BE2C (cell line): Measurements from ENCODE around the gene EPHA8.

ENCODE experiments used
- DNase-seq: peaks from one replicate; pipeline ENCODE4 v3.0.0-alpha.2; 2020
- H3K27me3 ChIP-seq: fragments of 250-450 bp; sonication (Bioruptor Pico); 2 replicates; pipeline ENCODE4 v1.5.1; 2020; ENCODE audit warnings: mild to moderate bottlenecking
- H3K36me3 ChIP-seq: fragments of 250-450 bp; sonication (Bioruptor Pico); 2 replicates; pipeline ENCODE4 v1.5.1; 2020; ENCODE audit warnings: mild to moderate bottlenecking
- H3K4me1 ChIP-seq: fragments of 250-450 bp; sonication (Bioruptor Pico); 2 replicates; pipeline ENCODE4 v1.5.1; 2020
- H3K4me3 ChIP-seq: 2 replicates; pipeline ENCODE4 v1.5.1; 2011; ENCODE audit warnings: low read depth, low read length
- H3K9me3 ChIP-seq: fragments of 250-450 bp; sonication (Bioruptor Pico); 2 replicates; pipeline ENCODE4 v1.5.1; 2020
- CTCF ChIP-seq: IDR thresholded peaks from 2 replicates; pipeline ENCODE4 v1.5.1; 2012; ENCODE audit warnings: mild to moderate bottlenecking, low read depth, low read length

Gene EPHA8

DNA sequence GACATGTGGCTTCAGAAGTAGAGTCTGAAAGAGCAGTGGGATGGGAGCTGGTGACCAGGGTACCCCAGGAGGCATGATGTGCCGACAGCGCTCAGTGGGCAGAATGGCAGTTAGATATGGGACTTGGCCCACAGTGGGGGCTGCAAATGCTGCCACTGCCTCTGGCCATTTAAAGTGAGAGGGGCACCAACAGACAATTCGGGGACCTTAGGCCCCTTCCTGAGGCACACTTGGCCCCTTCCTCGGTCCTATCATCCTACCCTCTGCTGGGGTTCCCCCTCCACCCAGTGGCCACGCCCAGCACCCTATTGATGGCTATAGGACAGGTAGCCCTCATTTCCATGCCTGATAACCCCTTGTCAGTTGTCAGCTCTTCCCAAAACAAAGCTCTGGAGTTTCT, 36.6 kb upstream of the EPHA8 start:
- TF ChIP-seq CTCF = no peak
- Histone ChIP-seq H3K9me3 (no peaks in the 10 kb centered on the region), H3K27me3 (no peaks in the 10 kb centered on the region), H3K4me1 (no peaks in the 10 kb centered on the region; the same call in 1 of the 2 replicates), H3K4me3 (no peak overlapping the region), H3K36me3 (peaks cover 9% of the 10 kb centered on the region; the same call in 1 of the 2 replicates)
- no peak for DNase-seq

GRCh38 chr1:22527122-22527521, 36.2 kb upstream of the EPHA8 start:
- Histone ChIP-seq H3K27me3 (no peaks in the 10 kb centered on the region), H3K4me1 (no peaks in the 10 kb centered on the region; the same call in 1 of the 2 replicates), H3K9me3 (no peaks in the 10 kb centered on the region), H3K4me3 (no peak overlapping the region), H3K36me3 (peaks cover 6% of the 10 kb centered on the region; the same call in 1 of the 2 replicates)
- peak; percentile 30 for DNase-seq
- no peak for TF ChIP-seq CTCF

GRCh38 chr1:22527555-22528296, 35.6 kb upstream of the EPHA8 start:
- peak; percentile 56 for TF ChIP-seq CTCF
- DNase-seq = peak; percentile 14
- Histone ChIP-seq H3K36me3 (peaks cover 3% of the 10 kb centered on the region; the same call in 1 of the 2 replicates), H3K9me3 (no peaks in the 10 kb centered on the region), H3K27me3 (no peaks in the 10 kb centered on the region), H3K4me3 (no peak overlapping the region), H3K4me1 (peaks cover 3% of the 10 kb centered on the region)

DNA sequence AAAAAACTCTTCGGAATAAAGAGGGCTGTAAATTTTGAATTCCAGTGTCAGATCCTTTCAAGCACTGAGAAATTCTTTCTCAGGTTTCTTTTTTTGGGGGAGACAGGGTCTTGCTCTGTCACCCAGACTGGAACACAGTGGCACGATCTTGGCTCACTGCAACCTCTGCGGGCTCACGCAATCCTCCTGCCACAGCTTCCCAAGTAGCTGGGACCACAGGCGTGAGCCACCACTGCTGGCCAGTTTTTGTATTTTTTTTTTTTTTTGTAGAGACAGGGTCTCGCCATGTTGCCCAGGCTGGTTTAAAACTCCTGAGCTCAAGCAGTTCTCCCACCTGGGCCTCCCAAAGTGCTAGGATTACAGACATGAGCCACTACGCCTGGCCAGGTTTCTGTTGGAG, 34.8 kb upstream of the EPHA8 start:
- H3K4me1 ChIP-seq = peaks cover 7% of the 10 kb centered on the region
- H3K27me3 ChIP-seq = no peaks in the 10 kb centered on the region
- DNase-seq = no peak
- H3K9me3 ChIP-seq = no peaks in the 10 kb centered on the region
- H3K4me3 ChIP-seq = no peak overlapping the region
- peaks cover 3% of the 10 kb centered on the region; the same call in 1 of the 2 replicates for H3K36me3 ChIP-seq
- no peak for TF ChIP-seq CTCF

GRCh38 chr1:22529901-22530621, 33.2 kb upstream of the EPHA8 start:
- Histone ChIP-seq H3K36me3 (no peaks in the 10 kb centered on the region), H3K4me1 (peaks cover 7% of the 10 kb centered on the region), H3K4me3 (no peak overlapping the region), H3K9me3 (no peaks in the 10 kb centered on the region), H3K27me3 (no peaks in the 10 kb centered on the region)
- TF ChIP-seq CTCF = no peak
- no peak for DNase-seq

GRCh38 chr1:22530715-22531114, 32.6 kb upstream of the EPHA8 start:
- Histone ChIP-seq H3K9me3 (no peaks in the 10 kb centered on the region), H3K4me3 (no peak overlapping the region), H3K4me1 (peaks cover 7% of the 10 kb centered on the region), H3K36me3 (no peaks in the 10 kb centered on the region), H3K27me3 (no peaks in the 10 kb centered on the region)
- no peak for TF ChIP-seq CTCF
- no peak for DNase-seq
